H9 (cell line): ENCODE measurements around the gene DYNC2H1. TPM values are rescaled to one million over a fixed set of nuclear protein-coding genes. Genes with fewer than 3 reads are reported as not detected.

ENCODE experiments used
- DNase-seq: peaks from one replicate; pipeline ENCODE4 v3.0.0-alpha.2; 2017
- H2AFZ ChIP-seq: one replicate; pipeline ENCODE4 v1.6.1; 2013; ENCODE audit warnings: mild to moderate bottlenecking, low read length, control low read depth, moderate library complexity
- H2AK5ac ChIP-seq: 2 replicates; pipeline ENCODE4 v1.6.1; 2013; ENCODE audit warnings: low read length, control low read depth, mixed read lengths; ENCODE audit not compliant: insufficient read length
- H2BK120ac ChIP-seq: one replicate; pipeline ENCODE4 v1.6.1; 2013; ENCODE audit warnings: low read depth, mild to moderate bottlenecking, low read length, control low read depth, inconsistent platforms; ENCODE audit not compliant: poor library complexity, severe bottlenecking
- H2BK12ac ChIP-seq: 2 replicates; pipeline ENCODE4 v1.6.1; 2013; ENCODE audit warnings: low read length, control low read depth, mixed read lengths, low read depth; ENCODE audit not compliant: insufficient read length
- H2BK15ac ChIP-seq: 2 replicates; pipeline ENCODE4 v1.6.1; 2013; ENCODE audit warnings: low read depth, low read length, control low read depth
- H2BK20ac ChIP-seq: one replicate; pipeline ENCODE4 v1.6.1; 2013; ENCODE audit warnings: low read depth, mild to moderate bottlenecking, low read length, control low read depth, inconsistent platforms; ENCODE audit not compliant: poor library complexity, severe bottlenecking
- H2BK5ac ChIP-seq: 2 replicates; pipeline ENCODE4 v1.6.1; 2013; ENCODE audit warnings: low read length, control low read depth, mixed read lengths; ENCODE audit not compliant: insufficient read length
- H3K14ac ChIP-seq: 2 replicates; pipeline ENCODE4 v1.6.1; 2013; ENCODE audit warnings: low read length, control low read depth; ENCODE audit not compliant: insufficient read depth
- H3K18ac ChIP-seq: 2 replicates; pipeline ENCODE4 v1.6.1; 2013; ENCODE audit warnings: low read depth, mild to moderate bottlenecking, mixed read lengths, low read length, control low read depth; ENCODE audit not compliant: insufficient read length
- H3K23ac ChIP-seq: 2 replicates; pipeline ENCODE4 v1.6.1; 2013; ENCODE audit warnings: low read length, control low read depth, mixed read lengths, low read depth; ENCODE audit not compliant: insufficient read length
- H3K23me2 ChIP-seq: 2 replicates; pipeline ENCODE4 v1.6.1; 2013; ENCODE audit warnings: low read depth, mild to moderate bottlenecking, mixed read lengths, low read length, control low read depth; ENCODE audit not compliant: insufficient read length, poor library complexity, severe bottlenecking
- H3K27ac ChIP-seq: 2 replicates; pipeline ENCODE4 v1.5.1; 2013; ENCODE audit warnings: low read length, control low read depth, mixed read lengths, low read depth; ENCODE audit not compliant: insufficient read length
- H3K27me3 ChIP-seq: 2 replicates; pipeline ENCODE4 v1.6.1; 2013; ENCODE audit warnings: low read length, control low read depth, inconsistent platforms; ENCODE audit not compliant: insufficient read depth
- H3K4ac ChIP-seq: 2 replicates; pipeline ENCODE4 v1.6.1; 2013; ENCODE audit warnings: low read depth, mild to moderate bottlenecking, control low read depth, inconsistent platforms, low read length, moderate library complexity
- H3K4me1 ChIP-seq: 2 replicates; pipeline ENCODE4 v1.6.1; 2013; ENCODE audit warnings: low read length, control low read depth, inconsistent platforms; ENCODE audit not compliant: insufficient read depth
- H3K4me2 ChIP-seq: 2 replicates; pipeline ENCODE4 v1.6.1; 2013; ENCODE audit warnings: low read length, control low read depth, mixed read lengths; ENCODE audit not compliant: insufficient read length, insufficient read depth
- H3K56ac ChIP-seq: 2 replicates; pipeline ENCODE4 v1.6.1; 2013; ENCODE audit warnings: low read depth, mild to moderate bottlenecking, mixed read lengths, low read length, control low read depth; ENCODE audit not compliant: insufficient read length
- H3K79me1 ChIP-seq: 2 replicates; pipeline ENCODE4 v1.6.1; 2013; ENCODE audit warnings: low read depth, mild to moderate bottlenecking, moderate library complexity, low read length, control low read depth, inconsistent platforms; ENCODE audit not compliant: insufficient read depth, poor library complexity, severe bottlenecking
- H3K79me2 ChIP-seq: 2 replicates; pipeline ENCODE4 v1.6.1; 2013; ENCODE audit warnings: low read length, control low read depth, inconsistent platforms; ENCODE audit not compliant: insufficient read depth
- H3K9ac ChIP-seq: 2 replicates; pipeline ENCODE4 v1.6.1; 2013; ENCODE audit warnings: low read length, control low read depth, mixed read lengths; ENCODE audit not compliant: insufficient read length; ENCODE audit errors: extremely low read depth
- H3K9me3 ChIP-seq: one replicate; pipeline ENCODE4 v1.6.1; 2013; ENCODE audit warnings: low read depth, low read length, inconsistent platforms; ENCODE audit not compliant: control insufficient read depth
- H3T11ph ChIP-seq: one replicate; pipeline ENCODE4 v1.6.1; 2013; ENCODE audit warnings: mild to moderate bottlenecking, low read length, control low read depth, inconsistent platforms
- H4K20me1 ChIP-seq: one replicate; pipeline ENCODE4 v1.6.1; 2013; ENCODE audit not compliant: control insufficient read depth, insufficient read length, insufficient read depth
- H4K5ac ChIP-seq: 2 replicates; pipeline ENCODE4 v1.6.1; 2013; ENCODE audit warnings: low read depth, mild to moderate bottlenecking, mixed read lengths, low read length, control low read depth; ENCODE audit not compliant: insufficient read length
- H4K8ac ChIP-seq: replicated peaks from 2 replicates; pipeline ENCODE4 v1.6.1; 2013; ENCODE audit warnings: low read length, control low read depth, mixed read lengths, low read depth; ENCODE audit not compliant: insufficient read length
- H4K91ac ChIP-seq: 2 replicates; pipeline ENCODE4 v1.6.1; 2013; ENCODE audit warnings: low read depth, mild to moderate bottlenecking, moderate library complexity, mixed read lengths, low read length, control low read depth; ENCODE audit not compliant: insufficient read length
- H3K27ac Mint-ChIP-seq, 3 experiments: 2 replicates in 2 of 3; 3 replicates in 1 of 3; pipeline ENCODE4 v1.8.0; 2020 to 2021; ENCODE audit warnings: mixed read lengths in 3 of 3, mild to moderate bottlenecking in 1 of 3, moderate library complexity in 1 of 3
- H3K27me3 Mint-ChIP-seq: 2 replicates; pipeline ENCODE4 v1.8.0; 2021; ENCODE audit warnings: low read depth, mild to moderate bottlenecking, moderate library complexity, mixed read lengths
- H3K36me3 Mint-ChIP-seq, 3 experiments: 2 replicates in 2 of 3; 3 replicates in 1 of 3; pipeline ENCODE4 v1.8.0; 2020 to 2021; ENCODE audit warnings: low read depth in 3 of 3, mixed read lengths in 3 of 3; ENCODE audit not compliant: insufficient read depth in 1 of 3
- H3K4me1 Mint-ChIP-seq, 2 experiments: 2 replicates each; pipeline ENCODE4 v1.8.0; 2020; ENCODE audit warnings: mixed read lengths in 2 of 2
- H3K4me3 Mint-ChIP-seq, 2 experiments: 2 replicates in 1 of 2; 3 replicates in 1 of 2; pipeline ENCODE4 v1.8.0; 2020 to 2021; ENCODE audit warnings: mild to moderate bottlenecking in 2 of 2, mixed read lengths in 2 of 2, moderate library complexity in 1 of 2
- H3K9me3 Mint-ChIP-seq, 2 experiments: 2 replicates in 1 of 2; 3 replicates in 1 of 2; pipeline ENCODE4 v1.8.0; 2020; ENCODE audit warnings: mild to moderate bottlenecking in 2 of 2, mixed read lengths in 2 of 2, moderate library complexity in 1 of 2
- WGBS: extraction: QIAGEN DNeasy Blood & Tissue Kit; methylation state at CpG from one replicate; pipeline ENCODE4 v1.1.7; 2013; ENCODE audit warnings: missing lambda C conversion rate, low lambda C conversion rate, mixed read lengths; ENCODE audit not compliant: insufficient read length; ENCODE audit errors: extremely low coverage; 5-methylcytosine and 5-hydroxymethylcytosine counted together
- total RNA-seq: library from RNA; stranded (reverse); gene quantifications from 2 replicates; pipeline ENCODE4 v1.2.1, GENCODE V29; 2021
- TF ChIP-seq, protein P1 (sequence below): fragments of 200-600 bp; sonication (generic); conservative IDR thresholded peaks from 3 replicates; pipeline ENCODE4 v1.8.0; 2021; ENCODE audit warnings: antibody characterized with exemption, mild to moderate bottlenecking

DYNC2H1 gene
- total RNA-seq, 1 experiment from 2014 or later, result 13.2 TPM

- H2BK120ac ChIP-seq, result no peak overlapping the region
- H2AFZ ChIP-seq, result no peak overlapping the region
- H3K4me2 ChIP-seq, result no peak overlapping the region
- H3K4ac ChIP-seq, result no peak overlapping the region
- WGBS, result no CpG with 5 or more reads among the region's 1 CpG
- H3K9me3 ChIP-seq, result no peaks in the 10 kb centered on the region
- DNase-seq, result no peak
- Mint-ChIP-seq H3K27ac (no peak overlapping the region), H3K9me3 (no peaks in the 10 kb centered on the region; a peak in 2 of 5 replicates), H3K4me3 (no peak overlapping the region), H3K36me3 (peaks cover 5 to 10% (median 6%) of the 10 kb centered on the region in 3 experiments; a peak in 5 of 7 replicates), H3K27me3 (no peaks in the 10 kb centered on the region), H3K4me1 (peaks cover 16 to 22% of the 10 kb centered on the region in 2 experiments)
- no peaks in the 10 kb centered on the region for H3K23me2 ChIP-seq
- H3K56ac ChIP-seq, result no peak overlapping the region
- H3K14ac ChIP-seq, result no peak overlapping the region
- H3T11ph ChIP-seq, result no peak overlapping the region
- no peaks in the 10 kb centered on the region for H3K79me1 ChIP-seq
- H3K27ac ChIP-seq, result no peak overlapping the region
- no peak overlapping the region for H2BK12ac ChIP-seq
- H4K5ac ChIP-seq, result no peak overlapping the region
- TF ChIP-seq, protein P1, sequence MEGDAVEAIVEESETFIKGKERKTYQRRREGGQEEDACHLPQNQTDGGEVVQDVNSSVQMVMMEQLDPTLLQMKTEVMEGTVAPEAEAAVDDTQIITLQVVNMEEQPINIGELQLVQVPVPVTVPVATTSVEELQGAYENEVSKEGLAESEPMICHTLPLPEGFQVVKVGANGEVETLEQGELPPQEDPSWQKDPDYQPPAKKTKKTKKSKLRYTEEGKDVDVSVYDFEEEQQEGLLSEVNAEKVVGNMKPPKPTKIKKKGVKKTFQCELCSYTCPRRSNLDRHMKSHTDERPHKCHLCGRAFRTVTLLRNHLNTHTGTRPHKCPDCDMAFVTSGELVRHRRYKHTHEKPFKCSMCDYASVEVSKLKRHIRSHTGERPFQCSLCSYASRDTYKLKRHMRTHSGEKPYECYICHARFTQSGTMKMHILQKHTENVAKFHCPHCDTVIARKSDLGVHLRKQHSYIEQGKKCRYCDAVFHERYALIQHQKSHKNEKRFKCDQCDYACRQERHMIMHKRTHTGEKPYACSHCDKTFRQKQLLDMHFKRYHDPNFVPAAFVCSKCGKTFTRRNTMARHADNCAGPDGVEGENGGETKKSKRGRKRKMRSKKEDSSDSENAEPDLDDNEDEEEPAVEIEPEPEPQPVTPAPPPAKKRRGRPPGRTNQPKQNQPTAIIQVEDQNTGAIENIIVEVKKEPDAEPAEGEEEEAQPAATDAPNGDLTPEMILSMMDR, result no peak
- peaks cover 2% of the 10 kb centered on the region for H3K4me1 ChIP-seq
- no peak overlapping the region for H3K18ac ChIP-seq
- no peaks in the 10 kb centered on the region for H3K79me2 ChIP-seq
- H3K23ac ChIP-seq, result no peak overlapping the region
- no peak overlapping the region for H2BK5ac ChIP-seq
- H2AK5ac ChIP-seq, result no peak overlapping the region
- no peaks in the 10 kb centered on the region for H3K27me3 ChIP-seq
- H2BK15ac ChIP-seq, result no peak overlapping the region
- H4K20me1 ChIP-seq, result no peaks in the 10 kb centered on the region
- no peak overlapping the region for H2BK20ac ChIP-seq
- no peak overlapping the region for H4K8ac ChIP-seq
- H3K9ac ChIP-seq, result no peak overlapping the region
- no peak overlapping the region for H4K91ac ChIP-seq
Observed at GRCh38 chr11:103340956-103341355, 231.7 kb downstream of the DYNC2H1 start.
